NT2/D1 (cell line): Measurements from ENCODE around the gene PHACTR3.

Experiments used
- DNase-seq: peaks from one replicate; pipeline ENCODE4 v3.0.0-alpha.2; 2011; ENCODE audit warnings: low read depth, low spot score
- H3K27me3 ChIP-seq: 2 replicates; pipeline ENCODE4 v1.6.0; 2011; ENCODE audit warnings: mild to moderate bottlenecking; ENCODE audit not compliant: insufficient read length, insufficient read depth
- H3K36me3 ChIP-seq: 2 replicates; pipeline ENCODE4 v1.6.1; 2011; ENCODE audit warnings: mild to moderate bottlenecking, low read length, mixed read lengths; ENCODE audit not compliant: insufficient read depth, insufficient read length
- H3K4me1 ChIP-seq: 2 replicates; pipeline ENCODE4 v1.5.1; 2011; ENCODE audit not compliant: insufficient read depth, insufficient read length
- H3K4me3 ChIP-seq: 2 replicates; pipeline ENCODE4 v1.5.1; 2011; ENCODE audit warnings: low read depth; ENCODE audit not compliant: insufficient read length
- H3K9ac ChIP-seq: 2 replicates; pipeline ENCODE4 v1.6.0; 2011; ENCODE audit warnings: low read depth; ENCODE audit not compliant: insufficient read length
- H3K9me3 ChIP-seq: 2 replicates; pipeline ENCODE4 v1.5.1; 2011; ENCODE audit warnings: mild to moderate bottlenecking, low read length; ENCODE audit not compliant: insufficient read depth
- SUZ12 ChIP-seq: IDR thresholded peaks from 2 replicates; pipeline ENCODE4 v1.6.1; 2011; ENCODE audit not compliant: insufficient read length, insufficient read depth; ENCODE audit errors: extremely low read depth
- YY1 ChIP-seq: IDR thresholded peaks from 2 replicates; pipeline ENCODE4 v1.6.1; 2011; ENCODE audit not compliant: insufficient read length, insufficient read depth
- ZNF274 ChIP-seq: IDR thresholded peaks from 2 replicates; pipeline ENCODE4 v1.6.1; 2011; ENCODE audit warnings: mild to moderate bottlenecking, low read depth, low read length

Gene PHACTR3

DNA sequence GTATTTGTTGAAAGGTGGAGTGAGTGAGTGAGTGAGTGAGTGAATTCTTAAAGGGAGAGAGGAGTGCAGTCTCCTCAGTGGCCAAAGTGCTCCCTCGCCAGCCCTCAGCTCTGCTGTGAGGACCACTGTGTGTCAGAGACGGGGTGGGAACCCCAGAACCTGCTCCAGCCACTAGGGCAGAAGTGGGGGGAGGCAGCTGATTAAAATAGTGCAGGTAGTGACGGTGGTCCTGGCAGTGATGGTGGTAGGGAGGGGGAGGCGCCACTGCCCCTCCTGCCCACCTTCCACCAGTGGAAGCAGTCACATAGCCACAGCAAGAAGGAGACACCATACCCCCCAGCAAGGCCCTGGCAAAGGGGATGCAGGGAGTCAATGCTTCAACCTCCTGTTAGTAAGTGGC, 133.5 kb downstream of the PHACTR3 start:
- Histone ChIP-seq H3K4me1 (peaks cover 4% of the 10 kb centered on the region), H3K36me3 (no peaks in the 10 kb centered on the region), H3K4me3 (no peak overlapping the region), H3K27me3 (peaks cover 28% of the 10 kb centered on the region), H3K9ac (no peak overlapping the region), H3K9me3 (peaks cover 7% of the 10 kb centered on the region; the same call in 1 of the 2 replicates)
- no peak for TF ChIP-seq ZNF274
- no peak for TF ChIP-seq SUZ12
- no peak for TF ChIP-seq YY1
- DNase-seq: no peak

- H3K27me3 ChIP-seq: peaks cover 28% of the 10 kb centered on the region
- peaks cover 8% of the 10 kb centered on the region for H3K4me1 ChIP-seq
- no peak overlapping the region for H3K9ac ChIP-seq
- TF ChIP-seq ZNF274 (no peak), SUZ12 (no peak), YY1 (no peak)
- no peak for DNase-seq
- H3K9me3 ChIP-seq: peaks cover 7% of the 10 kb centered on the region; the same call in 1 of the 2 replicates
- no peaks in the 10 kb centered on the region for H3K36me3 ChIP-seq
- H3K4me3 ChIP-seq: no peak overlapping the region
Measured at GRCh38 chr20:59738851-59739250, 134.5 kb downstream of the PHACTR3 start.

DNA sequence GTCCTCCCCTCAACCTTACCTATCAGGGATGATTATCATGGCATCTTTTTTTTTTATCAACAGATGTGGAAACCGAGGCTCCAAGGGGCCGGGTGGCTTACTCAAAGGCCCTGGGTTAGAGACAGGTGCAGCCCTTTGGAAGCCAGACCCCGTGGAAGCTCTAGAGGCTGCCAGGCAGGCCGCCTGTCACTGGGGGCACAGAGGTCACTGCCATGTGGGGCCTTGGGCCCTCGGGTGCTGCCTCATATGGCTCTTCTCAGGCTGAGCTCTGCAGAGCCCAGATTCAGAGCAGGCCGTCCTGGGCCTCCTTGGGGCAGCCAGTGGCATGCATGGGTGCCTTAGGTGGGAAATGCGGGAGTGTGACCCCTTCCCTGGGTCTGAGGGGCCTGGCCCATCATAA, 136.3 kb downstream of the PHACTR3 start:
- TF ChIP-seq ZNF274 (no peak), SUZ12 (no peak), YY1 (no peak)
- Histone ChIP-seq H3K9me3 (peaks cover 7% of the 10 kb centered on the region; the same call in 1 of the 2 replicates), H3K9ac (no peak overlapping the region), H3K36me3 (no peaks in the 10 kb centered on the region), H3K27me3 (peaks cover 26% of the 10 kb centered on the region), H3K4me1 (peaks cover 10% of the 10 kb centered on the region), H3K4me3 (no peak overlapping the region)
- no peak for DNase-seq

DNA sequence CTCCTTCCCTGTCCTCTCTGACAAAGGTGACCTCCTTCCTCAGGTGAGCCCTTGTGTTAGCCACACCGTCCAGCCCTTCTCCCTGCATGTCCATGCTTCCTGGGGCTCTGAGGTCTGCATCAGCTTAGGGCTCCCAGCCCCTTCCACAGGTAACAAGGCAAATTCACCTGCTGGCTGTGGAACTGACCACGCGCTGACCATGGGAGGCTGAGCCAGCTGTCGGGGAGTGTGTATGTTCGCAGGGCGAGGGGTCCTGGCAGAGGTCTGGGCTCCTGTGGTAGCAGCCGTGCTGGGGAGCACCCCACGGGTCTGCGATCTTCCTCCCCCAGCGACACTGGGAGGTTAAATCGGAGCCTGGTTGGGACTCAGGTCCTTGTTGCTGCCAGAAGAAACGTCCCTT, 136.7 kb downstream of the PHACTR3 start:
- peaks cover 7% of the 10 kb centered on the region; the same call in 1 of the 2 replicates for H3K9me3 ChIP-seq
- peaks cover 7% of the 10 kb centered on the region for H3K4me1 ChIP-seq
- H3K9ac ChIP-seq: no peak overlapping the region
- H3K36me3 ChIP-seq: no peaks in the 10 kb centered on the region
- no peak for DNase-seq
- H3K27me3 ChIP-seq: peaks cover 22% of the 10 kb centered on the region
- no peak overlapping the region for H3K4me3 ChIP-seq
- TF ChIP-seq YY1: no peak
- TF ChIP-seq SUZ12: no peak
- no peak for TF ChIP-seq ZNF274

DNA sequence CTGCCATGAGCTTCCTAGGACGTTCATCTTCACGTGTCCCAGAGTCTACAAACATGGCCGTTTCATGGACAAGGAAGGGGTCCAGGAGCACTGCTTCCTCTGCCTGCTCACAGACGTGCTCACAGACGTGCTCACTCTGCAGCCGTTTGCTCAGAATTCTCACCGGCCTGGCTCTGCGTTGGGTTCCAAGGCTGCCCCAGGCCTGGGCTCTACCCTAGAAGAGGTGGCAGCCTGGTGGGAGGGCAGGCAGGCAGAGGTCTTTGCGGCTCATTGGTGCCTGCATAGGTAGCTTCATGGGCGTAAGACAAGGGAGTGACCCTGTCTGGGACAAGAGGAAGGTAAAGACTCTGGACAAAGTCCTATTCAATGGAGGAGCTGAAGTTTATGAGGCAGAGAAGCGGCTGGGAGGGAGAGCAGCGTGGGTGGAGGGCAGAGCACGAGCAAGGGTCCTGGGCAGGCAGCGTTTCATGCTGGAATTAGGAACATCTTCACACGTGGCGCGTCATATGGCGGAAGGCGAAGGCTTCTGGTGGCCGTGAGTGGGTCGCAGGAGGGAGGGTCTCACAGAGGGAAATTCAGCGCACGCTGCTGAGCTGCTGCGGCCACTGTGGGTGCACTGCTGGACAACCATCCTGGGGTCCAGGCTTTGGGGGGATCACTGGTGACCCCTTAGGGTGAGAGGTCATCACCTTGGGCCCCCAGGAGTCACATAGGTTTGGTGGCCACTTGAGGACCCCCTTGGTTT, 138.2 kb downstream of the PHACTR3 start:
- peaks cover 7% of the 10 kb centered on the region; the same call in 1 of the 2 replicates for H3K9me3 ChIP-seq
- no peaks in the 10 kb centered on the region for H3K36me3 ChIP-seq
- H3K4me3 ChIP-seq: no peak overlapping the region
- no peak for DNase-seq
- no peak overlapping the region for H3K9ac ChIP-seq
- H3K27me3 ChIP-seq: peaks cover 25% of the 10 kb centered on the region
- TF ChIP-seq SUZ12 (no peak), ZNF274 (no peak), YY1 (no peak)
- H3K4me1 ChIP-seq: peaks cover 6% of the 10 kb centered on the region

DNA sequence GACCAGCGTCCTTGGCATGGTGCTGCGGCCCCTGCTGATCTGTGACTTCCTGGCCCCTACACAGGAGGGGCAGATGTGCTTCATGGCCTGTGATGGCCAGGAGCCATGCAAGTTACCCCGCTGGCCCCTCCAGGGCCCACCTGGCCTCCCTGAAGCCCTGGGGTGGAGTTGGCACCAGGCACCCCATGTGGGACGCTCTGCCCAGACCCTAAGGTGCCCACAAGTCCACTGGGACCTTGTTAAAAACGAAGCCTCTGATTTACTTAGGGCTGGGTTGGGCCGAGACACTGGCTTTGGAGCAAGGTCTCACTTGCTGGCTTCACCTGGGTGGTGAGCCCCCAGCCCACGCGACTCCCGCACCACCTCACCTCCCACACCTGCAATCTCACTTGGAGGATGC, 139.0 kb downstream of the PHACTR3 start:
- H3K9ac ChIP-seq: no peak overlapping the region
- peaks cover 6% of the 10 kb centered on the region for H3K4me1 ChIP-seq
- H3K4me3 ChIP-seq: no peak overlapping the region
- TF ChIP-seq SUZ12 (no peak), ZNF274 (no peak), YY1 (no peak)
- H3K27me3 ChIP-seq: peaks cover 20% of the 10 kb centered on the region
- no peak for DNase-seq
- H3K9me3 ChIP-seq: peaks cover 7% of the 10 kb centered on the region; the same call in 1 of the 2 replicates
- H3K36me3 ChIP-seq: no peaks in the 10 kb centered on the region

DNA sequence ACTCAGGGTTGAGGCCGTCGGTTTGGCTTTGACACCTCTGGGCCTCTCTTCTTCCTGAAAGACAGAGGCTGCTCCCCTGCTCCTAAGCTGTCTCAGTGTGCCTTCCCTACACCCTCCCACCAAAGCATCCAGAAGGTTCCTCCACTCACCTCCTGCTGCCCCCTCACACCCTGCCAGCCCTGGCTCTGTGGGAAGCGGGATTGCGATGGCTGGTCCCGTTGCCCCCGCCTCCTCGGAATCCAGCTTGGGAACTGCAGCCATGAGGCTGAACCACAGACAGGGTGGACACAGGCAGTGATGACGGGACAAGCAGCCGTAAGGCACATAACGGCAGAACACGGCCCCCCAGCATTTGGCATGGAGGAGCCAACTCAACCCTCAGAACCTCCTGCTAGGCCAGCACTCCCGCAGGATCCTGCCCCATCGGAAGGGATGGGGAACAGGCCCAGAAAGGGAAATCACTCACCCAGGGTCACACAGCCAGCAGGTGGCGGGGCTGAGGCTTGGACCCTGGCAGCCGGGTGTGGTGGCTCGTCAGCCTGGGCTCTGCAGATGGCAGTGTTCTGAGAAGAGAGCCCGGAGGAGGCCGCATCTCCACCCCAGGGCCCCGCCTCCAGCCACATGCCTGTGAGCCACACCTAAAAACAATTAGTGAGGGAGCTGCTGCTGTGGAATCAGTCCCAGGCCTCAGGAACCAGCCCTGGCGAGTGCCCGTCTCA, 139.6 kb downstream of the PHACTR3 start:
- peaks cover 14% of the 10 kb centered on the region for H3K27me3 ChIP-seq

More for the DNA sequence above, 139.6 kb downstream of the PHACTR3 start:
- H3K4me1 ChIP-seq: peaks cover 6% of the 10 kb centered on the region
- H3K9me3 ChIP-seq: peaks cover 7% of the 10 kb centered on the region; the same call in 1 of the 2 replicates
- H3K4me3 ChIP-seq: no peak overlapping the region
- H3K9ac ChIP-seq: no peak overlapping the region
- no peak for DNase-seq
- no peaks in the 10 kb centered on the region for H3K36me3 ChIP-seq
- TF ChIP-seq ZNF274 (no peak), SUZ12 (no peak), YY1 (no peak)
